ENCODE measurements around the gene ANGPTL7.
"Not testable (repeated sequence)": the region's sequence is repeated elsewhere in the genome, so short reads cannot be mapped to it uniquely, and the experiment has no call there.

ANGPTL7 gene

GRCh38 chr1:11179125-11179524 lies 10.0 kb upstream of the ANGPTL7 start:
- no peak overlapping the region for H3K27ac ChIP-seq
- TF ChIP-seq CTCF (conservative IDR thresholded peaks at IDR 0.05) (no peak), ZFX (IDR thresholded peaks at IDR 0.05) (no peak)

GRCh38 chr1:11179749-11180148 lies 9.4 kb upstream of the ANGPTL7 start:
- H3K27ac ChIP-seq, result not testable (repeated sequence)

- no peak overlapping the region for H3K27ac ChIP-seq
- TF ChIP-seq ZFX (IDR thresholded peaks at IDR 0.05) (no peak), CTCF (conservative IDR thresholded peaks at IDR 0.05) (no peak)
These were observed 8.8 kb upstream of the ANGPTL7 start for GRCh38 chr1:11180342-11180744.

DNA sequence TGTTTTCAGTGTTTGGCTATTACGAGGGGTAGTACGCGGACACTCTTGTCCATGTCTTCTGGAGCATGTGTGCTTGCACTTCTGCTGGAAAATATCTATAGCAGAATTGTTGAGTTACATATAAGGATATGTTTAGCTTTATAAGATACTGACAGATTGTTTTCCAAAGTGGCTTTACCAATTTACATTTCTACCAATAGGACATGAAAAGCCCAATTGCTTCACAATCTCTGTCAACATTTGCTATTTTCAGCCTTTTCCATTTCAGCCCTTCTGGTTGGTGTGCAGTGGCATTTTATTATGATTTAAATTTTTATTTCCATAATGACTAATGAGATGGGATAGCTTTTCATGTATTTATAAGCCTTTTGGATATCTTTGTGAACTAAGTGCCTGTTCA lies 6.3 kb upstream of the ANGPTL7 start:
- no peak for TF ChIP-seq ZFX (IDR thresholded peaks at IDR 0.05)
- no peak for TF ChIP-seq CTCF (conservative IDR thresholded peaks at IDR 0.05)
- no peak overlapping the region for H3K27ac ChIP-seq

DNA sequence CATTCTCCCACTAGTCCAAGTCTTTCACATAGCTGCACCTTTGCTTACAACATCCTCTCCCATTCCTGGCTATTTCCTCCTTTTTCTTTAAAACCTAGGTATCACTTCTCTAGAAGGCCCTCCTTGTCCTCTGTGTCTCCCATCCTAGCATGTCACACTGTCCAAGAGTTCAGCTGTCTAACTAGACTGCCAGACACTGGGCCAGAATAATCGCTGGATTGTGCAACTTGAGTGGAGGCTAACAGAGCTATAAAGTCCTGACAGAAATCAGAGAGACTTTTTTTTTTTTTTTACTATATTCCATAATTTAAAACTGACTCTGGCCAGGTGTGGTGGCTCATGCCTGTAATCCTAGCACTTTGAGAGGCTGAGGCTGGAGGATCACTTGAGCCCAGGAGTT lies 4.2 kb upstream of the ANGPTL7 start:
- no peak for TF ChIP-seq CTCF (conservative IDR thresholded peaks at IDR 0.05)
- no peak for TF ChIP-seq ZFX (IDR thresholded peaks at IDR 0.05)
- no peak overlapping the region for H3K27ac ChIP-seq

GRCh38 chr1:11187000-11187399 lies 2.2 kb upstream of the ANGPTL7 start:
- TF ChIP-seq ZFX (IDR thresholded peaks at IDR 0.05), result no peak
- no peak for TF ChIP-seq CTCF (conservative IDR thresholded peaks at IDR 0.05)
- H3K27ac ChIP-seq, result no peak overlapping the region

DNA sequence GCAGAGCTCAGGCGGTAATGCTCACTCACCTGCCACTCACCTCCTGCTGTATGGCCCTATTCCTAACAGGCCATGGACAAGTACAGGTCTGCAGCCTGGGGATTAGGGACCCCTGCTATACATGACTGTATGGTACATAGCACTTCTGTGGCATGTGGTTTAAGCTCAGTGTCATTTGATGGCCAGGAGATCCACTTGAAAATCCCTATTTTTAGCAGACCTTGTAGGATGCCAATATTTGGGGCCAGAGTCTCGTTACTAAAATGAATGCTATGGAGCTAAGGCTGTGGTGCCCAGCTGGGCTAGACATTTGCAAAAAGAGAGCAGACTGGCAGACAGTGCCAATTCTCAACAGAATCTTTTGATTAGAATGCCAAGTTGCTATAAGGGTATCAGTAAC lies 1.7 kb upstream of the ANGPTL7 start:
- no peak overlapping the region for H3K27ac ChIP-seq
- TF ChIP-seq ZFX (IDR thresholded peaks at IDR 0.05), result no peak
- TF ChIP-seq CTCF (conservative IDR thresholded peaks at IDR 0.05), result no peak

- no peak overlapping the region for H3K27ac ChIP-seq
- TF ChIP-seq ZFX (IDR thresholded peaks at IDR 0.05) (no peak), CTCF (conservative IDR thresholded peaks at IDR 0.05) (no peak)
These were observed 1.2 kb upstream of the ANGPTL7 start for GRCh38 chr1:11187931-11188330.

Measured in C4-2B (cell line).